T1000 (cell line): ENCODE results near the gene COL8A1.
A peak's percentile ranks its signal among the peaks of the same experiment; 100 is the strongest.

Source experiments
- DNase-seq: peaks from one replicate; lab custom pipeline; 2025; ENCODE audit warnings: mixed read lengths; lab: John Stamatoyannopoulos, UW

Gene COL8A1

GRCh38 chr3:99639579-99639978, 1.2 kb downstream of the COL8A1 start:
- no peak for DNase-seq

DNA sequence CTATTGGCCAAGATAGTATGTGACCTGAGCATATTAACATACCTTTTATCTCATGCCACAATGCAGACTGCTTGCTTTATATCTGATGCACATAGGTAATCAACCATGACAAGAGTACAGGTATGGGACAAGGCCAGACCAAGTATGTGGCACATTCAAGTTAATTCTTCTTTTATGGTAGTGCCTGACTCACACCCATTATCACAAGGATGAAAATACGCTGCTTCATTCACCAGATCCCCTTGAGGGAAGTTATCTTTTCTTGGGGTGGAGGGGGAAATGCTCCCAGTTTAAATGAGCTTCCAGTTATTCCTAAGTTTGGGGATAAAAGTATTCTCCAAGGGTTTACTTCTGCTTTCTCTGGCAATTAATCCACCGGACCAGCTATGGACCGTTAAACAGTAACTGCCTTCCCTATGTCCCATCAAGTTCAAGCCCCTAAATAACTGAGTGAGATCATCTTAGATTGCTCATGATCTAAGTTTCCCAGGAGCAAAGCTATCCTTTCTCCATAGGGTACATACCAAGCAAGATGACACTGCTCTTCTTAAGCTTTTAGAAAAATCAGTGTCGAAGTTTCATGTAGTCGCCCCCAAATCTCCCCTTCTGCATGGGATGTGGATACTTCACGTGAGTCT, 1.9 kb downstream of the COL8A1 start:
- no peak for DNase-seq

GRCh38 chr3:99641480-99641879, 3.1 kb downstream of the COL8A1 start:
- no peak for DNase-seq

- no peak for DNase-seq
Observed at GRCh38 chr3:99641982-99642381, 3.6 kb downstream of the COL8A1 start.

DNA sequence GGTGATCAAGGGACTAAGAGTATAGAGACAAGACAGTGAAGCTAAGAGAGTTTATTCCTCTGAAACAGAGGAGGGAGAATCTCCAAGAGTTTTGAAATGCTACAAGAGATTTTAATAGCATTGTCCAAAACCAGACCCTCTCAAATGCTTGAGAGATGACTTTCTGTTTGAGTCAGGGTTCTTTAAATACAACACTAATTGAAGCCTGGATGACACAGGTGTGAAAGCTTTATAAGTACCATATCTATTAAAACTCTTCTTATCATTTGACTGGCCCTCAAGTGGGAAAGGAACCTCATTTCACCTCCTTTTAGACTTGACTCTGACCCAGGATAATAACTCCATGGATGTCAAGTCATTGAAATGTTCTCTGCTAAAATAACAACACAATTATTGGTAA, 5.6 kb downstream of the COL8A1 start:
- no peak for DNase-seq

GRCh38 chr3:99644746-99645145, 6.4 kb downstream of the COL8A1 start:
- no peak for DNase-seq

DNA sequence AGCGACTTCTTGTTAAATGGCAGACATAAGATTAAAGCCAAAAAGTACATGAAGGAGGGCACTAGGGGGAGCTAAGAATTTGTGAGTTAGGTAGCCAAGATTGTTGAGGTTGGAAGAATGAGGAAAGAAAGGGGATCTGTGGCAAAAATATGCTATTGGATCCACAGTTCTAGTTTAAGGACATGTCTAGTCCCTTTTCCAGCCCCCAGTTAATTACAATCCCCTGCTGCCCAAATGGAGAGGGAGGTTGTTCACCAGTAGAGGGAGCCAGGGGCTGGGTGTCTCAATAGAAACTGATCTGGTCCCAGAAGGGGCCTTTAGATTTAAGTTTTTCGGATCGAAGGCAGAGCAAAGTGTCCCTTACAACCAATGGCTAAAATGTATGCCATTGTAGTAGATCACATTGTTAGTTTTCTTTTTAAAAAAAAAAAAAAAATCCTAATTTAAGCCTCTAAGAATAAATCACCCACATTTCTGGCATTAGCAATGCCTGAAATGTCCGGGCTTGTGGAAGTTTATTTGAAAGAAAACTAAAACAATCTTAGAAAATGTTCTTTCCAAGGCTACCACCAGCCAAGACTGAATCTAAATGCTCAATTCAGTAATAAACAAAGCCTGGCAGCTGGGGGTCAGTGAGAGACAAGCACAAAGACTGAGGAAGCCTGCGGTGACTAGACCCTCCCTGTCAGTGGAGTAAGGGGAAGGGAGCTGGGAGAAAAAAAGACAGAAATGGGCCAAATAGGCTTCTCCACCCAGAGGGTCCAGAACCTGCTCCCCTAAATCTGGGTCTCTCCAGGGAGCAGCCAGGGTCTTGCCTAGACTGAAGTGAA, 7.1 kb downstream of the COL8A1 start:
- no peak for DNase-seq

DNA sequence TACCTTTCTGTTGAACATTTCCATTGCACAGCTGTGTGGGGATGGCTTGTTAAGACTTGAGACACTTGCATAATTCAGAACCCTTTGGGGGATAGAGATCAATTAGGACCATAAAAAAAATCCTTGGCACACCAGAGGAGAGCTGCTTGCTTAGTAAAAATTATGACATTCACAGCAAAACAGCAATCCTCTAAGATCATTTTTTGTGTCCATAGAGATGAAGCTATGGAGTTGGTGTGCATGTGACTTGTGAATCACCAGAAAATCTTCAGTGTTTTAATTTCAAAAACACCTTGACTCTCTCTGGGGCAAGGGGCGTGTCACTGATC, 7.7 kb downstream of the COL8A1 start:
- no peak for DNase-seq

DNA sequence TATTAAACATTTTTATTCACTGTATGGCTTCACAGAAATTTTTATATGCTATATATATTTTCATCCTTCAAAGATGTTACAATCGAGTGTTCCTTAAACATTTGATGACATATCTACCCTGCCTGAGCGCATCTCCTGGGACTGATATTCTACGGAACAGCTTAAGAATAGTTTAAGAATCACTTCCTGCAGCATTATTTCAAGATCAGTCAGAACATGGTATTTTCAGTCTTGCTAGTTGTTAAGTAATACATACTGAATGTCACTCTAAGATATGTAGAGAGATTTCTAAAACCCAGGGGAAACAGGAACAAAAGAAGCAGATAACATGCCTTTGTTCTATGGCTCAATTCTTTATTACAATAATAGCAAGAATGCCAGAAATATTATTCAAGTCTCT, 8.7 kb downstream of the COL8A1 start:
- DNase-seq, result no peak

DNA sequence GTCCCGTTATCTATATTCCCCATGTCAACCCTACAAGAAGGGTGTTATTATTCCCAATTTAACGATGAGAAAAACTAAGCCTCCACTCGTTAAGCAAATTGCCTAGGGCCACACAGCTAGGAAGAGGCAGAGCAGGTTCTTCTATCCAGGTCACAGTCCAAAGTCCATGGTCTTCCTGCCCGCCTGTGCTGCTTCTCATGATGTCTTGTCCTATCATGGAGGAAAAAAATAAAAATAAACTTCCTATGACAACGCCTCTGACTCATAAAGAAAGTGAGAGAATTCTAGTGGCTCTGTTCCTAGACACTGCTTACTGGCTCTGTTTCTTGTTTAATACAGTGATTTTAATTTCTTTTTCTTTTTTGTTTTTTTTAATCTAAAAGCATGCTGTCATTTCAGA, 9.7 kb downstream of the COL8A1 start:
- no peak for DNase-seq

DNA sequence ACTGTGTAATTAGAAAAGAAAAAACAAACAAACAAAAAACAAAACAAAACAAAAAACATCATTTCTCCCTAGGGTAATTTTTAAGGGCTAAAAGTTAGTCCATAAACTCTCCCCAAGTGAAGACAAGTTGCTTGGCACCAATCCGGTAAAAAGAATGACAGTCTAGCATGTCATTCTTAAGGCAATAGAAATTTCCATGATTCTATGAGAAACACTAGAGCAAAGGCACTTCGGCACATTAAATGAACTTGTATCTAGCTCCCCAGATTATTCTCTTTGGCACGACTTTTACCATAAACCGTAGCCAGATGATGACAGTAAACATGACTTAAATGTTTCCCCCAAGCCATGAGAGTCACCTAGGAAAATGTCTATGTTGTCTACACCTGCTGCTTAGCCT, 10.1 kb downstream of the COL8A1 start:
- DNase-seq, result no peak

GRCh38 chr3:99651531-99651930, 13.1 kb downstream of the COL8A1 start:
- peak; percentile 64 for DNase-seq

DNA sequence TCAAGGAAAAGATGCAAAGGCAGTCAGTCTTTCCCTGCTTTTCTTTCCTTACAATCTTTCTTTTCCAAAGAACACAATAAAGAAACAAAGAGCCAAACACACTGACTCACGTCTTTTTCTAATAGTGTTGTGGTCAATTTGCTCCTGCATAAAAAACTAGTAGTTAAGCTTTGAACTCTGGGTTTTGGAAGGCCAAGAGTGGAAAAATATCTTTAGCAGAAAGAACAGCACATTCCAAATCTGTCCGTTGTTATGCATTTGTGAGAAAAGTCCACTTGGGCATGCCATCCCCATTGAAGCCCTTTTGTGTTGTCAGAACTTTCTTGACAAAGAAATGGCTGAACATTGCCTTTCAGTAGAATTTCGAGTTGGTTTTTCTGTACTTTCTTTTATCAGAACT, 18.2 kb downstream of the COL8A1 start:
- DNase-seq, result no peak

GRCh38 chr3:99658274-99658673, 19.9 kb downstream of the COL8A1 start:
- no peak for DNase-seq

DNA sequence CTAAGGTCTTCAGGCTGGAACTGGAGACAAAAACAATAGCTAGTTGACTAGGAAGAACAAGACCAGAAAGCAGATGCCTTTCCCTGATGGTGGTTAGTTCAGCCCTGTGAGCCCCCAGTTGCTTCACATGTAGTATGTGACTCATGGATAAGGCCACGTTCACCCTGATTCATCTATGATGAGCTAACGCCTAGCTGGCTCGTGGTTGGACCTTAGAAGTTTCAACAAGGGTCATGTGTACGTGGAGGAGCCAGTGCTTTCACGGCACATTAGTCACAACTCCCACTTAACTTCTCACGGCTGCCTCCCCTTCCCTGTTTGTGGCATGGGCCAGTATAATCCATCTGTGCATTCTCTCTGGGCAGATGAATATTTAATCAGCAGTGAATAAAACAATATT, 20.6 kb downstream of the COL8A1 start:
- peak; percentile 76 for DNase-seq

- no peak for DNase-seq
Observed at GRCh38 chr3:99659951-99660350, 21.6 kb downstream of the COL8A1 start.

DNA sequence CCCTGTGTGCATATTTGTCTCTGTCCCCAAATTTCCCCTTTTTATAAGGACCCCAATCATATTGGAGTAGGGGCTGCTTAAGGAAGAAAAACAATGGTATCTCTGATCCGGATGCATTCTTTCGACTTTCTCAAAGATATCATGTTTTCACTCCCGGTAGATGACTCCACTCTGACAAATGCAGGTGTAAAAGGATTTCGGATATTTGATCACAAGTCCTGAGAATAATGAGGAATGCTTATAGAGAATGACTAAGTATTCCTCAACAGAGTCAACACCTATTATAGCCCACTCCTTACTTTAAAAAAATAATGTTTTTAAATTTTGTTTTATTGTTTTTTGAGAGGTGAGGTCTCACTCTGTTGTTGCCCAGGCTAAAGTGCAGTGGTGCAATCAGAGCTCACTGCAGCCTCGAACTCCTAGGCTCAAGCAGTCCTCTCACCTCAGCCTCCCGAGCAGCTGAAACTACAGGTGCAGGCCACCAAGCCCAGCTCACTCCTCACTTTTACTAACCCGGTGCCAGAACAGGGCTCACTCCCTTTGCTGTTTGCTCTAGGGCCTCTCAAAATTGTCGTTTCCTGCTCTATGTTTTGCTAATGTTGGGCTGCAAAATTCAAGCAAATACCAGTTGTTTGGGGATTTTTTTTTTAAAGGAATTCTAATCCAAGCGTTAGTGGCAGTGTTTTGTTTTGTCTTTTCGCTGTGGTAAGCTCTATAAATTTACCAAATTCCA, 24.6 kb downstream of the COL8A1 start:
- DNase-seq, result no peak

- DNase-seq, result no peak
Observed at GRCh38 chr3:99663977-99664376, 25.6 kb downstream of the COL8A1 start.

- DNase-seq, result no peak
Observed at GRCh38 chr3:99665017-99665416, 26.6 kb downstream of the COL8A1 start.

GRCh38 chr3:99666201-99666600, 27.8 kb downstream of the COL8A1 start:
- DNase-seq, result no peak

DNA sequence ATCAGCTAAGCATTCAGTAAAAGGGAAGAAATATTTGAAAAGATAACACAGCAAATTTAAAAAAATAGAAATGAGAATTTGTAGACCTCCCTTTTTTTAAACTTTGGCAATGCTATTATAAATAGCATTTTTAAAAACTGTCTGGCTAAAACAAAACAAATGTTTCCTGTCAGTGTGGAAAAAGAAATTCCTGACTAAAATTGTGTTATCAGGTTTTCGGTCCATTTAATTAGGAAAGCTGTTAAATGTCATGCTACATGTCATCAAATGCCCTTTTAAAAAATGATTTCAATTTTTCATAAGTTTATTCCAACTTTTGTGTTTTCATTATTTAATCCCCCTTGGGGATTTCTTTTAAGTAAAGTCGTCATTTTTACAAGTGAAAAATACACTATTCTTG, 29.6 kb downstream of the COL8A1 start:
- no peak for DNase-seq

GRCh38 chr3:99669879-99670555, 31.6 kb downstream of the COL8A1 start:
- no peak for DNase-seq

DNA sequence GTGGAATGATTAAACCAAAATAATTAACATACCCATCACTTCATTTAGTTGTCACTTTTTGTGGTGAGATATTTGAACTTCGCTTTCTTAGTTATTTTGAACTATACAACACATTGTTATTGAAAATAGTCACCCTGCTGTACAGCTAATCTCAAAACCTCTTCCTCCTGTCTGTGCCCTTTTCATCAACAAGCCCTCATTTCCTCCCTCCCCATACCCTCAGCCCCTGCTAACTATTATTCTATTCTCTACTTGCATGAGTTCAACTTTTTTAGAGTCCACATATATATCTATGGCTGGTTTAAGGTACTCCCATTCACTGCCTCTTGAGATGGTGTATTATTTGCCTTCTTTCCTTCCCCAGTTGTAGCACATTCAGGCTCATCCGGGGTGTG, 32.2 kb downstream of the COL8A1 start:
- DNase-seq, result no peak
